OCI-LY1 (cell line): ENCODE measurements around the gene SHROOM2.

Experiments
- EZH2 ChIP-seq: fragments of 200-600 bp; sonication (generic), shearing (Covaris generic); IDR thresholded peaks from 2 replicates; pipeline ENCODE4 v1.8.0; 2017; ENCODE audit warnings: borderline replicate concordance, mixed run types, mild to moderate bottlenecking, antibody characterized with exemption, low read length, moderate library complexity, mixed read lengths
- TF ChIP-seq, protein P1 (sequence below): fragments of 200-600 bp; sonication (generic), shearing (Covaris generic); IDR thresholded peaks from 2 replicates; pipeline ENCODE4 v1.5.1; 2017; ENCODE audit warnings: mild to moderate bottlenecking, antibody characterized with exemption, low read length, moderate library complexity, mixed read lengths

DNA sequence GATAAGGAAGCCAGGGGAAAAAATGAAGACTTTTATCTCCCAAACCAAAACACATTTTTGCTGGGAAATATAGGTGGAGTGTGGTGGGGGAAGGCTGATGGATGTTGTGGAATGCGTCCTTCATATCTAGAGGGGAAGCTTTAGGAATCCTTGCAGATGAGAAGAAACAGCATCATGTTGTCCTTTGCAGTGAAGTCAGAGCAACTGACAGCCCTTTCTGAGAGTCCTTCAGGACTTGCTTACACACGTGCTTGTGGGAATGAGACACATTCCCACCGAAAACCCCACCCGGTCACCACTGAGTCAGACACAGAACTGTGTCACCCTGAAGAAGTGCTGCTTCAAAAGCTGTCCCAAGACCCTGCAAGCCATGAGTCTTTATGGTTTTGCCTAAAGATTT lies 81.5 kb downstream of the SHROOM2 start:
- TF ChIP-seq, protein P1, sequence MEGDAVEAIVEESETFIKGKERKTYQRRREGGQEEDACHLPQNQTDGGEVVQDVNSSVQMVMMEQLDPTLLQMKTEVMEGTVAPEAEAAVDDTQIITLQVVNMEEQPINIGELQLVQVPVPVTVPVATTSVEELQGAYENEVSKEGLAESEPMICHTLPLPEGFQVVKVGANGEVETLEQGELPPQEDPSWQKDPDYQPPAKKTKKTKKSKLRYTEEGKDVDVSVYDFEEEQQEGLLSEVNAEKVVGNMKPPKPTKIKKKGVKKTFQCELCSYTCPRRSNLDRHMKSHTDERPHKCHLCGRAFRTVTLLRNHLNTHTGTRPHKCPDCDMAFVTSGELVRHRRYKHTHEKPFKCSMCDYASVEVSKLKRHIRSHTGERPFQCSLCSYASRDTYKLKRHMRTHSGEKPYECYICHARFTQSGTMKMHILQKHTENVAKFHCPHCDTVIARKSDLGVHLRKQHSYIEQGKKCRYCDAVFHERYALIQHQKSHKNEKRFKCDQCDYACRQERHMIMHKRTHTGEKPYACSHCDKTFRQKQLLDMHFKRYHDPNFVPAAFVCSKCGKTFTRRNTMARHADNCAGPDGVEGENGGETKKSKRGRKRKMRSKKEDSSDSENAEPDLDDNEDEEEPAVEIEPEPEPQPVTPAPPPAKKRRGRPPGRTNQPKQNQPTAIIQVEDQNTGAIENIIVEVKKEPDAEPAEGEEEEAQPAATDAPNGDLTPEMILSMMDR: no peak
- no peak for TF ChIP-seq EZH2
